Fibroblast of lung (primary cell): ENCODE measurements around the gene CFAP161. TPM values are rescaled to one million over a fixed set of nuclear protein-coding genes. Genes with fewer than 3 reads are reported as not detected.

Source experiments
- DNase-seq, 2 donors: peaks; one replicate each; pipeline versions ENCODE4 v3.0.0 to v3.0.0-alpha.2; 2010; ENCODE audit warnings: low read depth in 2 of 2
- H2AFZ ChIP-seq: 2 replicates; pipeline ENCODE4 v1.5.1; 2012; ENCODE audit warnings: low read length, control low read depth, inconsistent platforms
- H3K27ac ChIP-seq: 2 replicates; pipeline ENCODE4 v1.5.1; 2011; ENCODE audit warnings: low read length, control low read depth; ENCODE audit not compliant: insufficient read depth
- H3K27me3 ChIP-seq: 2 replicates; pipeline ENCODE4 v1.5.1; 2011; ENCODE audit warnings: mild to moderate bottlenecking, low read length; ENCODE audit not compliant: control insufficient read depth, insufficient read depth
- H3K36me3 ChIP-seq: 2 replicates; pipeline ENCODE4 v1.5.1; 2011; ENCODE audit warnings: low read length; ENCODE audit not compliant: control insufficient read depth, insufficient read depth
- H3K4me1 ChIP-seq: 2 replicates; pipeline ENCODE4 v1.5.1; 2011; ENCODE audit warnings: low read length; ENCODE audit not compliant: control insufficient read depth, insufficient read depth; ENCODE audit errors: extremely low read depth
- H3K4me2 ChIP-seq: 2 replicates; pipeline ENCODE4 v1.5.1; 2011; ENCODE audit warnings: low read length, control low read depth; ENCODE audit not compliant: insufficient read depth; ENCODE audit errors: extremely low read depth
- H3K4me3 ChIP-seq, 4 experiments: fragments of 200-600 bp in 1 of 4; sonication (generic) in 1 of 4; replicated peaks in 1 of 4; 2 replicates each; pipeline ENCODE4 v1.5.1; 2011 to 2016; ENCODE audit warnings: low read length in 4 of 4, low read depth in 3 of 4, mild to moderate bottlenecking in 3 of 4, control low read depth in 2 of 4, inconsistent platforms in 1 of 4, mixed read lengths in 1 of 4; ENCODE audit not compliant: insufficient read depth in 1 of 4; ENCODE audit errors: control extremely low read depth in 1 of 4
- H3K79me2 ChIP-seq: 2 replicates; pipeline ENCODE4 v1.5.1; 2012; ENCODE audit warnings: mild to moderate bottlenecking, low read length, inconsistent platforms; ENCODE audit not compliant: control insufficient read depth, insufficient read depth
- H3K9ac ChIP-seq: 2 replicates; pipeline ENCODE4 v1.5.1; 2011; ENCODE audit warnings: mild to moderate bottlenecking, low read length, control low read depth; ENCODE audit not compliant: insufficient read depth
- H3K9me3 ChIP-seq: 2 replicates; pipeline ENCODE4 v1.5.1; 2012; ENCODE audit warnings: low read depth, low read length; ENCODE audit not compliant: control insufficient read depth, insufficient read depth
- H4K20me1 ChIP-seq: 2 replicates; pipeline ENCODE4 v1.5.1; 2011; ENCODE audit warnings: low read length; ENCODE audit not compliant: control insufficient read depth, insufficient read depth; ENCODE audit errors: extremely low read depth
- EZH2 ChIP-seq: IDR thresholded peaks from 2 replicates; pipeline ENCODE4 v1.5.1; 2012; ENCODE audit warnings: low read length, control low read depth, mild to moderate bottlenecking; ENCODE audit errors: missing control alignments
- polyA plus RNA-seq, 2 donors: library from polyadenylated mRNA; depleted of rRNA in 1 of 2; stranded (reverse) in 1 of 2; unstranded in 1 of 2; fragments of >200 nt; gene quantifications; 2 replicates each; pipeline ENCODE4 v1.2.1, GENCODE V29; 2011 to 2012; ENCODE audit warnings: missing spikeins in 1 of 2
- total RNA-seq: library from RNA; depleted of rRNA; stranded (reverse); fragments of >200 nt; gene quantifications from 2 replicates; pipeline ENCODE4 v1.2.1, GENCODE V29; 2014
- TF ChIP-seq, protein P1 (sequence below), 2 donors: IDR thresholded peaks in 1 of 2; conservative IDR thresholded peaks in 1 of 2; 1 replicate in 1 of 2; 2 replicates in 1 of 2; pipeline ENCODE4 v1.5.1; 2011 to 2012; ENCODE audit warnings: low read length in 2 of 2, control low read depth in 1 of 2, inconsistent platforms in 1 of 2, low read depth in 1 of 2, mild to moderate bottlenecking in 1 of 2

Gene CFAP161
- total and polyA plus RNA-seq, 2 donors (not counting 1 experiment from before 2014, with no cell fraction given) = 0.17 TPM; not detected in 1

GRCh38 chr15:81085898-81086297 is 48.2 kb upstream of the CFAP161 start:
- no peaks in the 10 kb centered on the region for H3K79me2 ChIP-seq
- H3K9me3 ChIP-seq = no peaks in the 10 kb centered on the region
- no peak overlapping the region for H2AFZ ChIP-seq
- DNase-seq = no peak
- no peaks in the 10 kb centered on the region for H3K36me3 ChIP-seq
- H3K4me1 ChIP-seq = no peaks in the 10 kb centered on the region
- H3K4me3 ChIP-seq = no peak overlapping the region
- no peaks in the 10 kb centered on the region for H4K20me1 ChIP-seq
- no peak overlapping the region for H3K9ac ChIP-seq
- no peaks in the 10 kb centered on the region for H3K27me3 ChIP-seq
- no peak overlapping the region for H3K27ac ChIP-seq
- TF ChIP-seq EZH2 = no peak
- TF ChIP-seq, protein P1, sequence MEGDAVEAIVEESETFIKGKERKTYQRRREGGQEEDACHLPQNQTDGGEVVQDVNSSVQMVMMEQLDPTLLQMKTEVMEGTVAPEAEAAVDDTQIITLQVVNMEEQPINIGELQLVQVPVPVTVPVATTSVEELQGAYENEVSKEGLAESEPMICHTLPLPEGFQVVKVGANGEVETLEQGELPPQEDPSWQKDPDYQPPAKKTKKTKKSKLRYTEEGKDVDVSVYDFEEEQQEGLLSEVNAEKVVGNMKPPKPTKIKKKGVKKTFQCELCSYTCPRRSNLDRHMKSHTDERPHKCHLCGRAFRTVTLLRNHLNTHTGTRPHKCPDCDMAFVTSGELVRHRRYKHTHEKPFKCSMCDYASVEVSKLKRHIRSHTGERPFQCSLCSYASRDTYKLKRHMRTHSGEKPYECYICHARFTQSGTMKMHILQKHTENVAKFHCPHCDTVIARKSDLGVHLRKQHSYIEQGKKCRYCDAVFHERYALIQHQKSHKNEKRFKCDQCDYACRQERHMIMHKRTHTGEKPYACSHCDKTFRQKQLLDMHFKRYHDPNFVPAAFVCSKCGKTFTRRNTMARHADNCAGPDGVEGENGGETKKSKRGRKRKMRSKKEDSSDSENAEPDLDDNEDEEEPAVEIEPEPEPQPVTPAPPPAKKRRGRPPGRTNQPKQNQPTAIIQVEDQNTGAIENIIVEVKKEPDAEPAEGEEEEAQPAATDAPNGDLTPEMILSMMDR (conservative IDR thresholded peaks at IDR 0.05 in 1 of 2, IDR thresholded peaks at IDR 0.05 in 1 of 2; ENCODE audit: low read depth in 1 of 2, low read length in 2 of 2) = no peak
- no peak overlapping the region for H3K4me2 ChIP-seq

DNA sequence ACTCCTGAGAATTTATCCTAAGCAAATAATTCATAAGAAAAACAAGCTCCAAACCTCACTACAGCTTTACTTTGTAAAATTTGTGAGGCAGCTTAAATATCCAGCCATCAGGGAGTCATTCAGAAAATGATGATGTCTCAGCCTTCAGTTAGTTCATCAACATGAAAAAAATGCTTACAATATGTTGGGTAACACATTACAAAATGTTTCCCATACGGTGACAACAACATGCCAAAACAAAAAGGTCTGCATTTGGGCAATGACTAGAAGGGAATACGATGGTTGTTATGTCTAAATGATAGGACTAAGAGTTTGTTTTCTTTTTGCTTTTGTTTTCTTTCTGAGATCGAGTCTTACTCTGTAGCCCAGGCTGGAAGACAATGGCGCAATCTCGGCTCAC is 47.0 kb upstream of the CFAP161 start:
- H3K27ac ChIP-seq = no peak overlapping the region
- H4K20me1 ChIP-seq = no peaks in the 10 kb centered on the region
- DNase-seq = peak in 1 of 2 donors; percentile 32
- H3K27me3 ChIP-seq = no peaks in the 10 kb centered on the region
- H3K9me3 ChIP-seq = no peaks in the 10 kb centered on the region
- no peak overlapping the region for H3K4me3 ChIP-seq
- H3K9ac ChIP-seq = no peak overlapping the region
- no peak overlapping the region for H3K4me2 ChIP-seq
- no peak overlapping the region for H2AFZ ChIP-seq
- no peaks in the 10 kb centered on the region for H3K4me1 ChIP-seq
- TF ChIP-seq, protein P1 (conservative IDR thresholded peaks at IDR 0.05 in 1 of 2, IDR thresholded peaks at IDR 0.05 in 1 of 2; ENCODE audit: low read depth in 1 of 2, low read length in 2 of 2) = no peak
- TF ChIP-seq EZH2 = no peak
- no peaks in the 10 kb centered on the region for H3K79me2 ChIP-seq
- no peaks in the 10 kb centered on the region for H3K36me3 ChIP-seq

DNA sequence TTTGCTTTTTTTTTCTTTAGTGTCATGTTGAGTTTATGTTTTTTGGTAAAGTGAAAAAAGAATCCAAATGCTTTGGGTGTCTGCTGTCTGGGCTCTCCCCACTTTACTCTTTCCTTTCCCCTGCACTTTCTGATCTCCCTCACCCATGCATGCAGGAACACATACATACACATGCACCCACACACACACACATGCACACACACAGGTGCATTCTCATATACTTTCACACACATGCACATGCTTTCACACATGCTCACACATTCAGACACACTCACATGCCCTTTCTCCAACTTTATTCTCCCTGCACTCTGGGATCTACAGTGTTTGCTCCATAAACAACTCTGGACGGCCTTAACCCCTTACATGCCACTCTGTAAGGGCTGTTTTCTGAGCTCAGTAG is 46.4 kb upstream of the CFAP161 start:
- Histone ChIP-seq H3K27me3 (no peaks in the 10 kb centered on the region), H3K9me3 (no peaks in the 10 kb centered on the region), H3K4me2 (no peak overlapping the region), H3K27ac (no peak overlapping the region), H3K36me3 (no peaks in the 10 kb centered on the region), H4K20me1 (no peaks in the 10 kb centered on the region), H3K4me1 (peaks cover 4% of the 10 kb centered on the region), H3K79me2 (no peaks in the 10 kb centered on the region), H3K9ac (no peak overlapping the region), H3K4me3 (no peak overlapping the region), H2AFZ (no peak overlapping the region)
- no peak for TF ChIP-seq EZH2
- TF ChIP-seq, protein P1 (conservative IDR thresholded peaks at IDR 0.05 in 1 of 2, IDR thresholded peaks at IDR 0.05 in 1 of 2; ENCODE audit: low read depth in 1 of 2, low read length in 2 of 2) = no peak
- DNase-seq = no peak
